ENCODE measurements around the gene SHANK2.

Gene SHANK2

DNA sequence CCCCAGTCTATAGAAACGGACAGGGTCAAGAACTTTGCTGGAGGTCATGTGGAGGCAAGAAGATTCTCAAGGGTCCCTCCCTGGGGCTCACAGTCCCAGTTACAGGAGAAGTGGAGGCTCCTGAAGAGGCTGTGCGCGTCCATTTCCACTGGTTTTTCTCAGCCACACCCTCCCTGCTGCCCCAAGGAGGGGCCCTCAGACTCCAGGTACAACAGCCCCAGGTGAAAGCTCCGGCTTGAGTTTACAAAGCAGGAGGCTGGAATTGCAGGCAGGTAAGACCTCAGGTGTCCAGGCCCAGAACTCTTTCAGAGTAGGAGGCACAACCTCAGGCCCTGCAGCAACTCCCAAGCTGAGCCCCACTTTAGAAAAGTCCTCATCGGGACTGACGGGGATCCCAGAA lies 3.1 kb downstream of the SHANK2 start:
- no peak for TF ChIP-seq CTCF (IDR thresholded peaks at IDR 0.05; ENCODE audit: control extremely low read depth, extremely low read depth, low read depth, missing control alignments)
- POLR2A ChIA-PET: no interaction called here
- CTCF ChIA-PET: no interaction called here
- no peak for DNase-seq (ENCODE audit: extremely low spot score)

DNA sequence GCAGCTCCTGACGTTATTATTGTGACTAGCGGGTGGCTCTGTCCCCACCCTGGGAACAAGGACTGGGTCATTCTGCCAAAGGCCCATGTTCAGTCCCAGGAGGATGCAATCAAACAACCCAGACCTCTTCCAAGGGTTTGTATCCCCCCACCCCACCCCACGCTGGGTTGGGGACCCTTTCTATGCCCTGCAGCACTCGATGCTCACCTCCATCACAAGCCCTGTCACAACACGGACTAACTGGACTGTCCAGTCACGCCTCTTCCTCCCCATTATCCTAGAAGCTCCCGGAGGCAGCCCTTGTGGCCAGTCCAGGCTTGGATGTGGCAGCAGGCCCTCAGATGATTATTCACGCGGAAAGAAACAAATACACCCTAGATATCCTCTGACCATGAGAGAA lies 3.7 kb downstream of the SHANK2 start:
- no peak for DNase-seq (ENCODE audit: extremely low spot score)
- no peak for TF ChIP-seq CTCF (IDR thresholded peaks at IDR 0.05; ENCODE audit: control extremely low read depth, extremely low read depth, low read depth, missing control alignments)
- POLR2A ChIA-PET: no interaction called here
- CTCF ChIA-PET: no interaction called here

DNA sequence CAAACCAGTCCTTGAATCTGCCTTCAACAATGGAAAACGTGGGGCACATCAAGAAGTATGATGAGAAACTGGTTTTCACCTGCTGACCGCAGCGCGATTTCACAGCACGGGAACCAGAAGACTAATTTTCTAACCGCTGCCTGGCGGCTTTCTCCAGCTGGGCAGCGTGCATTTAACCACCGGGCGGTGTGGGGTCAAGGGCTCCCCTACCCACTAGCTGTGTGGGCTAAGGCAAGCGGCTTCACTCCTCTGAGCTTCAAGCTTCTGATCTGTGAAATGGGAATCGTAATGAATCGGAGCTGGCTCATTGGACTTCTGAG lies 4.2 kb downstream of the SHANK2 start:
- ChIA-PET POLR2A (no interaction called here), CTCF (no interaction called here)
- TF ChIP-seq CTCF (IDR thresholded peaks at IDR 0.05; ENCODE audit: control extremely low read depth, extremely low read depth, low read depth, missing control alignments): no peak
- no peak for DNase-seq (ENCODE audit: extremely low spot score)

DNA sequence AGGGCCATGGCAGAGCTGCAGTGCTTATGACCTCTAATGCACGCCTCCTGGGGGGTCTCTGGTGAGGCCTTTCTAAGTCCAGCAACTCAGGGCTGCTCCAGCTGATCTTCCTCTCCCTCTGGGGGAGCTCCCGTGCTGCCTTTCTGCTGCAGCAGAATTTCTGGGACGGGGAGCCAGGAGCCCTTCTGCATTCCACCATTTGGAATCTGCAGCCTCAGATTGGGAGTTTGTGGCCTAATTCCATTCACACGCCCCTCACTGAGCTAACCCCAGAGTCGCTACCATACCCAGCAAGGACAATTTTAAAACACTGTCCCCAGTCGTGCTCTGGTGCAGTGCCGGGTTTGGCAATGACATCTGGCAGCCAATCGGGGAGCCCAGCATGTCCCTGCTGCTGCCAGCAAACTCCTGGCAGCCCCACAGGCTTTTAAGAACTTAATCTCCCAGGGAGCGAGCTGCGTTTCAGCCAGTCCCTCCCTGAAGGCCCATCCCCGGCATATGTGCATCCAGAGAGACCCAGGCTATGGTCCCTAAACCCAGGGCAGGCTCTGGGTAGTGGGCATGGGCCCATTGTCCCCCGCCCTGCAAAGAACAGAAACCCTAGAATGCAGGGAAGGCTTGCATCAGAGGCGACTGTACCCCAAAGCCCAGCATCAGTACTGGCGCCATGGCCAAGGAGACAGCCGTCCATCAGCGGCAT lies 4.7 kb downstream of the SHANK2 start:
- CTCF ChIA-PET: no interaction called here
- POLR2A ChIA-PET: no interaction called here

DNA sequence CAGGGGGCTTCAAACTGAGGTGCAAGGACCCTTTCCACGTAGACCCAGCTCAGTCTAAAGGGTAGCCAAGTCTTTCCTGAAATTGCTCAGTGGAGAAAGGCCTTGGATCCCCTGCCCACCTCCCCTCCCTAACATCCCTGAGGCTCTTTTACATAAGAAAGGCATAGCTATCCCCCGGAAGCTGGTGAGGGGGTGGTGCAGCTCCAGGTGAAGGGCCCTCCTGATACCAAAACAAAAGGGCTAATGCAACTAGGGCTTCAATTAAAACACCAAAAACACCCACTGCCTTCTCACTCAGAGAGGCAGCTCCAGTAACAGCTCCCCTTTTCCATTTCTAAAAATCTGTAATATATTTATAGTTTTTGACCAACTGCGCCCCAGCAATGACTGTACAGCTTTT lies 5.8 kb downstream of the SHANK2 start:
- ChIA-PET CTCF (no interaction called here), POLR2A (no interaction called here)
- TF ChIP-seq CTCF (IDR thresholded peaks at IDR 0.05; ENCODE audit: control extremely low read depth, extremely low read depth, low read depth, missing control alignments): no peak
- DNase-seq (ENCODE audit: extremely low spot score): no peak

More for the DNA sequence above, 4.7 kb downstream of the SHANK2 start:
- DNase-seq (ENCODE audit: extremely low spot score): no peak
- no peak for TF ChIP-seq CTCF (IDR thresholded peaks at IDR 0.05; ENCODE audit: control extremely low read depth, extremely low read depth, low read depth, missing control alignments)

DNA sequence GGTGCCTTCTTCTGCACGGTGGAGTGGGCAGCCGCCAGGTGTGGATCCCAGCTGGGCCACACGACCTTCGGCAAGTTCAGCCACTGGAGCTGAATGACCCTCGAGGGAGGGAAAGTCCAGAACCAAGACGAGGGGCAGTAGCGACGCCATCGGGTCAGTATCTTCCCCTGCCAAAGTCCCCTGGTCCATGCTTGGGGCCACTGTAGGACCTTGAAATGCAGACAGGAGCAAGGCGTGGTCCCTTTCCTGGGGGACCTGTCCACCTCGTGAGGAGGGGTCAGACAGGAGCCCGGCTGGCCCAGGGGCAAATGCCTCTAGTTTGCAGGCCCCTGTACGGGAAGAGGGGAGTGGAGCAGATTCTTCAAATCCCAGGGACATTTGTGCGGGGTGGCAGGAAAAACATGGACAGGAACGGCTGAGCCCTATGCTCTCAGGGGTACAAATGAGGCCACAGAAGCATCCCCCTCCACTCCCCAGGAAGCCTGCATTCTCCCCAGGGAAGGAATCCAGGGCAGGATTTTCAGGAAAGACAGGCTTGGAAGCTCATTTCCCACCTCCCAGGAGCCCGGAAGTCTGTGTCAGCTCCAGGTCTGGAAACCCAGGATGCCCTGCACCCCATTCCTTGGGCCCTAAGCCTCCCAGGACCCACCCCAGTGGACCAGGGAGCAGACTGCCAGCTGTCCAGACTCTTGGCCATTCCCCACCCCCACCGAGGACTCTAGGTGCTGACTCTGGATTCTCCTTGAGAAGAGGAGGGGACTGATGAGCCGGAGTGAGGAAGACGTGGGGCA lies 6.6 kb downstream of the SHANK2 start:
- DNase-seq (ENCODE audit: extremely low spot score): no peak
- CTCF ChIA-PET: no interaction called here
- TF ChIP-seq CTCF (IDR thresholded peaks at IDR 0.05; ENCODE audit: control extremely low read depth, extremely low read depth, low read depth, missing control alignments): no peak
- POLR2A ChIA-PET: no interaction called here

Data from GM10248 (cell line).